ENCODE data around the gene PCDHGA3. TPM values are rescaled to one million over a fixed set of nuclear protein-coding genes. Genes with fewer than 3 reads are reported as not detected.
"Not testable (repeated sequence)": the region's sequence is repeated elsewhere in the genome, so short reads cannot be mapped to it uniquely, and the experiment has no call there.

Gene PCDHGA3
- total RNA-seq, 2 experiments from 2014 or later = not detected

GRCh38 chr5:141338538-141339306 lies 4.9 kb upstream of the PCDHGA3 start, which contains the start of gene PCDHGA2:
PCDHGA2 (plus strand) TSS chr5:141338760.
- Histone ChIP-seq H3K27ac (ENCODE audit: low read depth in 1 of 2, low read length in 2 of 2) (no peak within 1 kb of the TSS), H3K4me1 (ENCODE audit: insufficient read depth, low read length) (no peaks in the 10 kb centered on the region), H3K4me3 (ENCODE audit: low read length) (no peak within 1 kb of the TSS), H3K36me3 (ENCODE audit: insufficient read depth, low read length) (no peaks in the 10 kb centered on the region), H3K9me3 (ENCODE audit: control insufficient read depth in 1 of 2, insufficient read depth in 1 of 2, low read length in 2 of 2) (peaks cover 34 to 54% of the 10 kb centered on the region in 2 experiments), H3K27me3 (ENCODE audit: control insufficient read depth in 1 of 2, insufficient read depth in 2 of 2, low read length in 2 of 2) (peaks cover 45 to 66% of the 10 kb centered on the region in 2 experiments)
- intact Hi-C loops (cut with DNase I, micrococcal nuclease) = no loop called here
- peaks cover 94% of the 10 kb centered on the region for H3K27me3 Mint-ChIP-seq
- H3K36me3 Mint-ChIP-seq (ENCODE audit: low read depth) = peaks cover 56% of the 10 kb centered on the region
- no peaks in the 10 kb centered on the region for H3K4me1 Mint-ChIP-seq (ENCODE audit: low read depth)
- no peak within 1 kb of the TSS for H3K4me3 Mint-ChIP-seq
- ATAC-seq (ENCODE audit: poor library complexity) = no peak
- ChIA-PET POLR2A (interaction anchor here (1.9 kb wide), 1 partner anchor 18 kb away, joined by 7 read pairs; the partner anchor contains the start of gene TAF7), CTCF (interaction anchor here (1.0 to 1.5 kb wide), 4 partner anchors 8 to 219 kb away, joined by 3 to 4 read pairs (median 4); partner anchors contain the start of genes PCDHGA1, PCDHGB1 and TAF7)
- peaks cover 32% of the 10 kb centered on the region for H3K9me3 Mint-ChIP-seq
- H3K27ac Mint-ChIP-seq = no peak within 1 kb of the TSS
- DNase-seq = peak in 2 of 14 experiments; percentile 6 to 21
- TF ChIP-seq CTCF (IDR thresholded peaks at IDR 0.05) = no peak

- H3K36me3 Mint-ChIP-seq (ENCODE audit: low read depth) = peaks cover 54% of the 10 kb centered on the region
These were observed 2.8 kb upstream of the PCDHGA3 start for GRCh38 chr5:141340781-141341354.

GRCh38 chr5:141342773-141343172 lies 856 bp upstream of the PCDHGA3 start:
- intact Hi-C loops (cut with DNase I, micrococcal nuclease) = no loop called here
- CTCF ChIA-PET = interaction anchor here (1.0 to 1.7 kb wide), 2 partner anchors 23 to 215 kb away, joined by 3 to 6 read pairs; partner anchors contain the start of gene TAF7

More at GRCh38 chr5:141340781-141341354, 2.8 kb upstream of the PCDHGA3 start:
- H3K27ac Mint-ChIP-seq; DNase-seq; H3K4me3 Mint-ChIP-seq; POLR2A ChIA-PET; H3K4me1 Mint-ChIP-seq (ENCODE audit: low read depth); H3K4me1 ChIP-seq (ENCODE audit: insufficient read depth, low read length); H3K27ac ChIP-seq (ENCODE audit: low read depth in 1 of 2, low read length in 2 of 2); H3K4me3 ChIP-seq (ENCODE audit: low read length); intact Hi-C loops (cut with DNase I, micrococcal nuclease); CTCF ChIA-PET; H3K36me3 ChIP-seq (ENCODE audit: insufficient read depth, low read length); ATAC-seq (ENCODE audit: poor library complexity): not testable (repeated sequence)
- peaks cover 28% of the 10 kb centered on the region for H3K9me3 Mint-ChIP-seq
- H3K9me3 ChIP-seq (ENCODE audit: control insufficient read depth in 1 of 2, insufficient read depth in 1 of 2, low read length in 2 of 2) = peaks cover 47 to 64% of the 10 kb centered on the region in 2 experiments
- H3K27me3 Mint-ChIP-seq = peaks cover 88% of the 10 kb centered on the region
- H3K27me3 ChIP-seq (ENCODE audit: control insufficient read depth in 1 of 2, insufficient read depth in 2 of 2, low read length in 2 of 2) = peaks cover 55 to 62% of the 10 kb centered on the region in 2 experiments

More at GRCh38 chr5:141342773-141343172, 856 bp upstream of the PCDHGA3 start:
- no peaks in the 10 kb centered on the region for H3K4me1 Mint-ChIP-seq (ENCODE audit: low read depth)
- POLR2A ChIA-PET = no interaction called here
- H3K9me3 ChIP-seq (ENCODE audit: control insufficient read depth in 1 of 2, insufficient read depth in 1 of 2, low read length in 2 of 2) = peaks cover 46 to 58% of the 10 kb centered on the region in 2 experiments
- H3K27me3 Mint-ChIP-seq = peaks cover 87% of the 10 kb centered on the region
- no peak overlapping the region for H3K27ac ChIP-seq (ENCODE audit: low read depth in 1 of 2, low read length in 2 of 2)
- DNase-seq (no peak), ATAC-seq (ENCODE audit: poor library complexity) (no peak)
- peaks cover 18% of the 10 kb centered on the region for H3K9me3 Mint-ChIP-seq
- peaks cover 58 to 62% of the 10 kb centered on the region in 2 experiments for H3K27me3 ChIP-seq (ENCODE audit: control insufficient read depth in 1 of 2, insufficient read depth in 2 of 2, low read length in 2 of 2)
- H3K4me3 ChIP-seq (ENCODE audit: low read length) = no peak overlapping the region
- no peak overlapping the region for H3K27ac Mint-ChIP-seq
- no peak overlapping the region for H3K4me3 Mint-ChIP-seq
- H3K36me3 ChIP-seq (ENCODE audit: insufficient read depth, low read length) = no peaks in the 10 kb centered on the region
- H3K36me3 Mint-ChIP-seq (ENCODE audit: low read depth) = peaks cover 45% of the 10 kb centered on the region
- TF ChIP-seq CTCF (IDR thresholded peaks at IDR 0.05) = no peak
- no peaks in the 10 kb centered on the region for H3K4me1 ChIP-seq (ENCODE audit: insufficient read depth, low read length)

Measured in CD4-positive, alpha-beta T cell (primary cell).